ENCODE results near the gene SLC4A1.

The SLC4A1 gene

GRCh38 chr17:44272321-44272951, 4.5 kb upstream of the SLC4A1 start:
- TF ChIP-seq CTCF (IDR thresholded peaks at IDR 0.05; ENCODE audit: borderline replicate concordance, extremely low read depth, low read length, poor library complexity, severe bottlenecking) (no peak), EZH2 (IDR thresholded peaks at IDR 0.05; ENCODE audit: borderline replicate concordance, low read depth, low read length, severe bottlenecking) (no peak)
- Histone ChIP-seq H3K79me2 (ENCODE audit: insufficient read depth, low read length) (no peaks in the 10 kb centered on the region), H3K9ac (ENCODE audit: low read depth, low read length) (no peak overlapping the region), H3K27me3 (ENCODE audit: insufficient read depth, low read length, poor library complexity) (peaks cover 14% of the 10 kb centered on the region), H3K4me1 (ENCODE audit: insufficient read depth, low read length) (no peaks in the 10 kb centered on the region), H3K4me3 (ENCODE audit: low read depth in 1 of 2, low read length in 2 of 2) (no peak overlapping the region), H2AFZ (ENCODE audit: low read depth, low read length) (no peak overlapping the region), H3K36me3 (ENCODE audit: insufficient read depth, low read length) (no peaks in the 10 kb centered on the region), H4K20me1 (ENCODE audit: insufficient read depth, low read length) (no peaks in the 10 kb centered on the region), H3K4me2 (ENCODE audit: insufficient read depth, low read length) (no peak overlapping the region), H3K27ac (ENCODE audit: low read length) (no peak overlapping the region), H3K9me3 (ENCODE audit: insufficient read depth, low read length, severe bottlenecking) (no peaks in the 10 kb centered on the region)
- DNase-seq (no peak), ATAC-seq (ENCODE audit: insufficient read depth, low read depth) (no peak)

GRCh38 chr17:44269535-44270240, 1.8 kb upstream of the SLC4A1 start:
- Histone ChIP-seq H3K9me3 (ENCODE audit: insufficient read depth, low read length, severe bottlenecking) (no peaks in the 10 kb centered on the region), H3K27ac (ENCODE audit: low read length) (no peak overlapping the region), H3K4me2 (ENCODE audit: insufficient read depth, low read length) (no peak overlapping the region), H2AFZ (ENCODE audit: low read depth, low read length) (no peak overlapping the region), H3K9ac (ENCODE audit: low read depth, low read length) (no peak overlapping the region), H3K27me3 (ENCODE audit: insufficient read depth, low read length, poor library complexity) (peaks cover 6% of the 10 kb centered on the region), H3K4me1 (ENCODE audit: insufficient read depth, low read length) (no peaks in the 10 kb centered on the region), H4K20me1 (ENCODE audit: insufficient read depth, low read length) (no peaks in the 10 kb centered on the region), H3K79me2 (ENCODE audit: insufficient read depth, low read length) (no peaks in the 10 kb centered on the region), H3K4me3 (ENCODE audit: low read depth in 1 of 2, low read length in 2 of 2) (no peak overlapping the region), H3K36me3 (ENCODE audit: insufficient read depth, low read length) (no peaks in the 10 kb centered on the region)
- ATAC-seq (ENCODE audit: insufficient read depth, low read depth), result no peak
- no peak for DNase-seq
- TF ChIP-seq CTCF (IDR thresholded peaks at IDR 0.05; ENCODE audit: borderline replicate concordance, extremely low read depth, low read length, poor library complexity, severe bottlenecking) (no peak), EZH2 (IDR thresholded peaks at IDR 0.05; ENCODE audit: borderline replicate concordance, low read depth, low read length, severe bottlenecking) (no peak)

GRCh38 chr17:44268709-44269534, 987 bp upstream of the SLC4A1 start:
- H3K4me3 ChIP-seq (ENCODE audit: low read depth in 1 of 2, low read length in 2 of 2), result no peak overlapping the region
- H3K4me1 ChIP-seq (ENCODE audit: insufficient read depth, low read length), result no peaks in the 10 kb centered on the region
- H3K9me3 ChIP-seq (ENCODE audit: insufficient read depth, low read length, severe bottlenecking), result no peaks in the 10 kb centered on the region
- H2AFZ ChIP-seq (ENCODE audit: low read depth, low read length), result no peak overlapping the region
- no peak overlapping the region for H3K9ac ChIP-seq (ENCODE audit: low read depth, low read length)
- no peak for ATAC-seq (ENCODE audit: insufficient read depth, low read depth)
- TF ChIP-seq CTCF (IDR thresholded peaks at IDR 0.05; ENCODE audit: borderline replicate concordance, extremely low read depth, low read length, poor library complexity, severe bottlenecking), result no peak
- no peak for TF ChIP-seq EZH2 (IDR thresholded peaks at IDR 0.05; ENCODE audit: borderline replicate concordance, low read depth, low read length, severe bottlenecking)
- peaks cover 4% of the 10 kb centered on the region for H3K27me3 ChIP-seq (ENCODE audit: insufficient read depth, low read length, poor library complexity)
- no peak overlapping the region for H3K27ac ChIP-seq (ENCODE audit: low read length)
- H4K20me1 ChIP-seq (ENCODE audit: insufficient read depth, low read length), result no peaks in the 10 kb centered on the region
- H3K36me3 ChIP-seq (ENCODE audit: insufficient read depth, low read length), result no peaks in the 10 kb centered on the region
- H3K79me2 ChIP-seq (ENCODE audit: insufficient read depth, low read length), result no peaks in the 10 kb centered on the region
- no peak overlapping the region for H3K4me2 ChIP-seq (ENCODE audit: insufficient read depth, low read length)
- DNase-seq, result no peak

Data from DND-41 (cell line).